Brain microvascular endothelial cell (primary cell): ENCODE data around the gene CCDC86.

ENCODE experiments used
- DNase-seq: peaks from one replicate; pipeline ENCODE4 v3.0.0-alpha.2; 2020
- H3K27ac ChIP-seq: fragments of 250-450 bp; sonication (Bioruptor Pico); 2 replicates; pipeline ENCODE4 v1.5.1; 2020; ENCODE audit warnings: mild to moderate bottlenecking, moderate library complexity
- H3K27me3 ChIP-seq: fragments of 250-450 bp; sonication (Bioruptor Pico); replicated peaks from 2 replicates; pipeline ENCODE4 v1.5.1; 2020; ENCODE audit warnings: mild to moderate bottlenecking
- H3K36me3 ChIP-seq: fragments of 250-450 bp; sonication (Bioruptor Pico); replicated peaks from 2 replicates; pipeline ENCODE4 v1.5.1; 2020; ENCODE audit warnings: mild to moderate bottlenecking
- H3K4me3 ChIP-seq: 2 replicates; pipeline ENCODE4 v1.5.1; 2011; ENCODE audit warnings: low read depth, mild to moderate bottlenecking, control low read depth, low read length, moderate library complexity
- in situ Hi-C: cut with HindIII; loops from 2 replicates; pipeline ENCODE4 v1.10.0; 2017; ENCODE audit warnings: low sequenced_read_pairs, low pct_ligation_motif_present
- TF ChIP-seq, protein P1 (sequence below): IDR thresholded peaks from 2 replicates; pipeline ENCODE4 v1.5.1; 2011; ENCODE audit warnings: low read depth, mild to moderate bottlenecking, moderate library complexity, low read length, control low read depth, inconsistent platforms; ENCODE audit errors: missing control alignments

Gene CCDC86

DNA sequence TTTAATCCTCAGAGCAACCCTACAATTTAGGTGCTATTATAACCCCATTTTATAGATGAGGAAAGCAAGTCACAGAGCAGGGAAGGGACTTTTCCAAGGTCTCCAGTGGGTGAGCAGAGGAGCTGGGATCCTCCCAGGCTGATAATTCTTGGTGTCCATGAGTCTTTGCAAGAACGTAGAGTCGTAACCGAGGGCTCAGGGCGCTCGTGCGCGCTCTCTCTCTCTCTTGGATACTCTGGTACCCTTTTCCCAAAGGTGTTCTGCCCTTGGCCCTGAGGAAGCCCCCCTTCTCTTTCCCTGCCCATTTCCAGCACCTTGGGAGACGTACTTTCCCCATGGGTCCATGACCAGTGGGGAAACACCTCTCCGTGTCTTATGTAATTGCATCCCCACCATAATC is 20.3 kb downstream of the CCDC86 start:
- in situ Hi-C loops, result no loop called here
- TF ChIP-seq, protein P1, sequence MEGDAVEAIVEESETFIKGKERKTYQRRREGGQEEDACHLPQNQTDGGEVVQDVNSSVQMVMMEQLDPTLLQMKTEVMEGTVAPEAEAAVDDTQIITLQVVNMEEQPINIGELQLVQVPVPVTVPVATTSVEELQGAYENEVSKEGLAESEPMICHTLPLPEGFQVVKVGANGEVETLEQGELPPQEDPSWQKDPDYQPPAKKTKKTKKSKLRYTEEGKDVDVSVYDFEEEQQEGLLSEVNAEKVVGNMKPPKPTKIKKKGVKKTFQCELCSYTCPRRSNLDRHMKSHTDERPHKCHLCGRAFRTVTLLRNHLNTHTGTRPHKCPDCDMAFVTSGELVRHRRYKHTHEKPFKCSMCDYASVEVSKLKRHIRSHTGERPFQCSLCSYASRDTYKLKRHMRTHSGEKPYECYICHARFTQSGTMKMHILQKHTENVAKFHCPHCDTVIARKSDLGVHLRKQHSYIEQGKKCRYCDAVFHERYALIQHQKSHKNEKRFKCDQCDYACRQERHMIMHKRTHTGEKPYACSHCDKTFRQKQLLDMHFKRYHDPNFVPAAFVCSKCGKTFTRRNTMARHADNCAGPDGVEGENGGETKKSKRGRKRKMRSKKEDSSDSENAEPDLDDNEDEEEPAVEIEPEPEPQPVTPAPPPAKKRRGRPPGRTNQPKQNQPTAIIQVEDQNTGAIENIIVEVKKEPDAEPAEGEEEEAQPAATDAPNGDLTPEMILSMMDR, result no peak
- Histone ChIP-seq H3K4me3 (no peak overlapping the region), H3K36me3 (no peaks in the 10 kb centered on the region), H3K27ac (no peak overlapping the region), H3K27me3 (no peaks in the 10 kb centered on the region)
- DNase-seq, result no peak

- in situ Hi-C loops, result no loop called here
- TF ChIP-seq, protein P1, result no peak
- no peak overlapping the region for H3K27ac ChIP-seq
- no peak overlapping the region for H3K4me3 ChIP-seq
- H3K36me3 ChIP-seq, result no peaks in the 10 kb centered on the region
- no peaks in the 10 kb centered on the region for H3K27me3 ChIP-seq
- no peak for DNase-seq
These were observed 21.9 kb downstream of the CCDC86 start for GRCh38 chr11:60863550-60864521.

GRCh38 chr11:60864856-60865513 is 23.1 kb downstream of the CCDC86 start:
- Histone ChIP-seq H3K27me3 (no peaks in the 10 kb centered on the region), H3K27ac (no peak overlapping the region), H3K36me3 (no peaks in the 10 kb centered on the region), H3K4me3 (no peak overlapping the region)
- DNase-seq, result no peak
- TF ChIP-seq, protein P1, result no peak
- in situ Hi-C loops, result no loop called here

DNA sequence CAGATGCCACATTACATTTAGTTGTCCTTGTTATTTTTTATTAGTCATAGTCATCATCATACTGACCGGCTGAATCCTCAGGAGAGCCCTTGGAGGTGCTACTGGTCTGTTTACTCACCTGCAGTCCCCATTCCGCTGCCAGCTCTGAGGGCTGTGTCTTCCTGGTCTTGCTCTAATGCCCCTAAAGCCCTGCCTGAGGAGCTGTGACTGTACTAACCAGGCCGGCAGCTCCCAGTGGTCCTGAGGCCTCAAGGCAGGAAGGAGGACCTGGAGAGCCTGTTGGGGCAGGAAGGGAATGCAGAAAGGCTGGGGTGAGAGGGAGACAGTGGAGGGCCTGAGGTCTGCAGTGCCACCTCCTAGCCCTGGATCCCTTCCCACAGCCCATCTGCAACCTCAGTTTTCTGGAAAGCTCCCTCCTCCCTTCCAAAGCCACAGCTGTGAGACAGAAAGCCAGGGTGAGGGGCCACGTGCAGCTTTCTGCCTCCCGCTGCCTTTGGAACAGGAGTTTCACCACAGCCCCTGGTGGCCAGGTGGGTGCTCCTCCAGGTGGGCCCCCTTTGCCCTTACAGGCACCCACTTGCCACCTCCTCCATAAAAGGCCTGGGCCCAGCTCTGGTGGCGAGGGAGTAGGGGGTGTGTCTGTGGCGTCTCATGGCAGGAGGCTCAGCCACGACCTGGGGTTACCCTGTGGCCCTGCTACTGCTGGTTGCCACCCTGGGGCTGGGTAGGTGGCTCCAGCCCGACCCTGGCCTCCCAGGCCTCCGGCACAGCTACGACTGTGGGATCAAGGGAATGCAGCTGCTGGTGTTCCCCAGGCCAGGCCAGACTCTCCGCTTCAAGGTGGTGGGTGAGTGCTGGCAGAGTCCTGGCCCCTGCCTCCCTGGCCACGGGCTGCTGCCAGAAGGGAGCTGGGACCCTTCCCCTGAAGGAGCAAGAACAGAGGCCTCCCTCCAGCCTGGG is 25.3 kb downstream of the CCDC86 start, which contains the start of gene ZP1:
TSS of gene ZP1 (plus strand) at position 632 of the 960 bp plus-strand sequence. CDS start at position 652, 20 bp downstream.
- TF ChIP-seq, protein P1, result no peak
- H3K27me3 ChIP-seq, result no peaks in the 10 kb centered on the region
- no peak for DNase-seq
- H3K4me3 ChIP-seq, result no peak within 1 kb of the TSS
- in situ Hi-C loops, result no loop called here
- no peak within 1 kb of the TSS for H3K27ac ChIP-seq
- H3K36me3 ChIP-seq, result no peaks in the 10 kb centered on the region

DNA sequence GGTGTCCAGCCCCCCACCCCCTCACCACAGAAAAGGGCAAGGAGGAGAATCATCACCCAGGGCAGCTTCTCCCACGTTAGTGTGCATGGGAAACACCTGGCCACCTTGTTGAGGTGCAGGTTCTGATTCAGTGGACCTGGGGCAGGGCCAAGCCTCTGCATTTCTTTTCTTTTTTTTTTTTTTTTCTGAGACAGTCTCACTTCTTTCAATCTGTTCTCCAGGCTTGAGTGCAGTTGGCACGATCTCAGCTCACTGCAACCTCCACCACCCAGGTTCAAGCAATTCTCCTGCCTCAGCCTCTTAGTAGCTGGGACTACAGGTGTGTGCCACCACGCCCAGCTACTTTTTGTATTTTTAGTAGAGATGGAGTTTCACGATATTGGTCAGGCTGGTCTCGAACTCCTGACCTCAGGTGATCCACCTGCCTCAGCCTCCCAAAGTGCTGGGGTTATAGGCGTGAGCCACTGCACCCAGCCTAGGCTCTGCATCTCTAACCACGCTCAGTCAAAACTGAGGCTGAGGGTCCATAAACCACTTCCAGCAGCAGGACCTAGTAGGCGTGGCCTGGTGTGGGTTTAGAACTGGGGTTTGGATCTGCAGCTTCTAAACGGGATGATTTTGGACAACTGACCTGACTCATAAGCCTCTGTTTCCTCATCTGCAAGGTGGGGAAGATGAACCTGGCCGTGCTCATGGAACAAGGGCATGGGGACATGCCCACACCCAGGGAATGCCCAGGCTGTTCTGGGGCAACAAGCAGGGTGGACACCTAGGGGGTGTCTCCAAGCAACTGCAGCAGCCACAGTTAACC is 26.2 kb downstream of the CCDC86 start:
- in situ Hi-C loops, result no loop called here
- Histone ChIP-seq H3K4me3 (no peak overlapping the region), H3K36me3 (no peaks in the 10 kb centered on the region), H3K27me3 (no peaks in the 10 kb centered on the region), H3K27ac (no peak overlapping the region)
- TF ChIP-seq, protein P1, result no peak
- no peak for DNase-seq
